Measurements from ENCODE around the gene CASS4. TPM values are rescaled to one million over a fixed set of nuclear protein-coding genes. Genes with fewer than 3 reads are reported as not detected.

CASS4 gene
- total RNA-seq, 1 experiment from 2014 or later = 0.28 TPM

GRCh38 chr20:56372850-56373249 is 39.2 kb upstream of the CASS4 start:
- ChIA-PET POLR2A (ENCODE audit: low non-redundant PET) (no interaction called here), CTCF (no interaction called here)
- no peak for DNase-seq (ENCODE audit: low spot score)
- Histone ChIP-seq H3K27me3 (replicated peaks; ENCODE audit: insufficient read depth, low read depth, low read length, poor library complexity) (no peaks in the 10 kb centered on the region), H3K27ac (ENCODE audit: low read depth, low read length, poor library complexity, severe bottlenecking) (no peak overlapping the region), H3K4me3 (ENCODE audit: low read depth, low read length, poor library complexity, severe bottlenecking) (no peak overlapping the region), H3K4me1 (ENCODE audit: insufficient read depth, low read length, poor library complexity, severe bottlenecking) (no peaks in the 10 kb centered on the region), H3K36me3 (ENCODE audit: insufficient read depth, low read length, poor library complexity, severe bottlenecking) (peaks cover 85% of the 10 kb centered on the region), H3K9me3 (ENCODE audit: low read depth, low read length, poor library complexity, severe bottlenecking) (no peaks in the 10 kb centered on the region)
- TF ChIP-seq EZH2 (IDR thresholded peaks at IDR 0.05; ENCODE audit: borderline replicate concordance, low read depth, low read length, poor library complexity, severe bottlenecking) = no peak
- TF ChIP-seq CTCF (conservative IDR thresholded peaks at IDR 0.05; ENCODE audit: low read depth, low read length) = no peak
- intact Hi-C loops (cut with micrococcal nuclease; ENCODE audit: unreplicated experiment) = no loop called here
- no TSS peak for BruUV-seq (replicated peaks)

- TF ChIP-seq EZH2 (IDR thresholded peaks at IDR 0.05; ENCODE audit: borderline replicate concordance, low read depth, low read length, poor library complexity, severe bottlenecking) (no peak), CTCF (conservative IDR thresholded peaks at IDR 0.05; ENCODE audit: low read depth, low read length) (no peak)
- Histone ChIP-seq H3K4me1 (ENCODE audit: insufficient read depth, low read length, poor library complexity, severe bottlenecking) (no peaks in the 10 kb centered on the region), H3K27ac (ENCODE audit: low read depth, low read length, poor library complexity, severe bottlenecking) (no peak overlapping the region), H3K36me3 (ENCODE audit: insufficient read depth, low read length, poor library complexity, severe bottlenecking) (peaks cover 90% of the 10 kb centered on the region), H3K27me3 (replicated peaks; ENCODE audit: insufficient read depth, low read depth, low read length, poor library complexity) (no peaks in the 10 kb centered on the region), H3K9me3 (ENCODE audit: low read depth, low read length, poor library complexity, severe bottlenecking) (no peaks in the 10 kb centered on the region), H3K4me3 (ENCODE audit: low read depth, low read length, poor library complexity, severe bottlenecking) (no peak overlapping the region)
- DNase-seq (ENCODE audit: low spot score) = peak; percentile 41
- no TSS peak for BruUV-seq (replicated peaks)
- intact Hi-C loops (cut with micrococcal nuclease; ENCODE audit: unreplicated experiment) = no loop called here
- ChIA-PET POLR2A (ENCODE audit: low non-redundant PET) (no interaction called here), CTCF (interaction anchor here (0.7 kb wide), 1 partner anchor 16 kb away, joined by 3 read pairs; no protein-coding TSS in a partner anchor)
Observed at GRCh38 chr20:56373942-56374341, 38.1 kb upstream of the CASS4 start.

- CTCF ChIA-PET = no interaction called here
- H3K27me3 ChIP-seq (replicated peaks; ENCODE audit: insufficient read depth, low read depth, low read length, poor library complexity) = no peaks in the 10 kb centered on the region
- no peak overlapping the region for H3K4me3 ChIP-seq (ENCODE audit: low read depth, low read length, poor library complexity, severe bottlenecking)
- DNase-seq (ENCODE audit: low spot score) = no peak
- no peak overlapping the region for H3K27ac ChIP-seq (ENCODE audit: low read depth, low read length, poor library complexity, severe bottlenecking)
- H3K9me3 ChIP-seq (ENCODE audit: low read depth, low read length, poor library complexity, severe bottlenecking) = no peaks in the 10 kb centered on the region
- H3K4me1 ChIP-seq (ENCODE audit: insufficient read depth, low read length, poor library complexity, severe bottlenecking) = no peaks in the 10 kb centered on the region
- intact Hi-C loops (cut with micrococcal nuclease; ENCODE audit: unreplicated experiment) = no loop called here
- POLR2A ChIA-PET (ENCODE audit: low non-redundant PET) = interaction anchor here (0.6 kb wide), 1 partner anchor 12 kb away, joined by 4 read pairs; no protein-coding TSS in a partner anchor
- BruUV-seq (replicated peaks) = no TSS peak
- peaks cover 91% of the 10 kb centered on the region for H3K36me3 ChIP-seq (ENCODE audit: insufficient read depth, low read length, poor library complexity, severe bottlenecking)
- TF ChIP-seq EZH2 (IDR thresholded peaks at IDR 0.05; ENCODE audit: borderline replicate concordance, low read depth, low read length, poor library complexity, severe bottlenecking) (no peak), CTCF (conservative IDR thresholded peaks at IDR 0.05; ENCODE audit: low read depth, low read length) (no peak)
Observed at GRCh38 chr20:56376331-56376730, 35.7 kb upstream of the CASS4 start.
